Hematopoietic multipotent progenitor cell treated with erythropoietin and hydrocortisone succinate and interleukin-3 and kit ligand, for 4 days (in vitro differentiated cells): ENCODE results near the gene SGPL1.
"Not testable (repeated sequence)": the region's sequence is repeated elsewhere in the genome, so short reads cannot be mapped to it uniquely, and the experiment has no call there.

Experiments
- DNase-seq: peaks from one replicate; pipeline ENCODE4 v3.0.0-alpha.2; 2015

SGPL1 gene

GRCh38 chr10:70845256-70845655 is 29.5 kb downstream of the SGPL1 start:
- DNase-seq: no peak

GRCh38 chr10:70845816-70846215 is 30.1 kb downstream of the SGPL1 start:
- no peak for DNase-seq

GRCh38 chr10:70846795-70847194 is 31.0 kb downstream of the SGPL1 start:
- DNase-seq: peak; percentile 14

GRCh38 chr10:70847659-70848360 is 32.1 kb downstream of the SGPL1 start:
- DNase-seq: no peak

- DNase-seq: no peak
Observed at GRCh38 chr10:70849582-70850016, 33.9 kb downstream of the SGPL1 start.

- DNase-seq: no peak
Observed at GRCh38 chr10:70850097-70850496, 34.3 kb downstream of the SGPL1 start.

GRCh38 chr10:70851597-70852475 is 36.1 kb downstream of the SGPL1 start:
- DNase-seq: no peak

GRCh38 chr10:70853038-70853437 is 37.3 kb downstream of the SGPL1 start:
- peak; percentile 27 for DNase-seq

GRCh38 chr10:70853457-70853856 is 37.7 kb downstream of the SGPL1 start:
- no peak for DNase-seq

GRCh38 chr10:70856454-70856853 is 40.7 kb downstream of the SGPL1 start:
- no peak for DNase-seq

GRCh38 chr10:70858759-70859158 is 43.0 kb downstream of the SGPL1 start:
- no peak for DNase-seq

GRCh38 chr10:70861495-70862197 is 45.9 kb downstream of the SGPL1 start:
- DNase-seq: not testable (repeated sequence)

- peak; percentile 12 for DNase-seq
Observed at GRCh38 chr10:70863470-70864160, 47.9 kb downstream of the SGPL1 start.

GRCh38 chr10:70864935-70865334 is 49.2 kb downstream of the SGPL1 start:
- DNase-seq: no peak

- DNase-seq: peak; percentile 72
Observed at GRCh38 chr10:70866424-70866823, 50.7 kb downstream of the SGPL1 start.

GRCh38 chr10:70872291-70872690 is 56.5 kb downstream of the SGPL1 start:
- DNase-seq: no peak

GRCh38 chr10:70874061-70874460 is 58.3 kb downstream of the SGPL1 start:
- DNase-seq: peak; percentile 15

GRCh38 chr10:70879207-70879606 is 63.5 kb downstream of the SGPL1 start:
- no peak for DNase-seq

GRCh38 chr10:70880077-70880534 is 64.4 kb downstream of the SGPL1 start:
- DNase-seq: peak; percentile 92

GRCh38 chr10:70884741-70885140 is 69.0 kb downstream of the SGPL1 start:
- DNase-seq: no peak

GRCh38 chr10:70885481-70885880 is 69.7 kb downstream of the SGPL1 start:
- no peak for DNase-seq
